ENCODE measurements around the gene WDR12. TPM values are rescaled to one million over a fixed set of nuclear protein-coding genes. Genes with fewer than 3 reads are reported as not detected.
"Not testable (repeated sequence)": the region's sequence is repeated elsewhere in the genome, so short reads cannot be mapped to it uniquely, and the experiment has no call there.

Gene WDR12
- polyA plus RNA-seq, 3 donors, result 4.1 to 14.6 (median 6.5) TPM

DNA sequence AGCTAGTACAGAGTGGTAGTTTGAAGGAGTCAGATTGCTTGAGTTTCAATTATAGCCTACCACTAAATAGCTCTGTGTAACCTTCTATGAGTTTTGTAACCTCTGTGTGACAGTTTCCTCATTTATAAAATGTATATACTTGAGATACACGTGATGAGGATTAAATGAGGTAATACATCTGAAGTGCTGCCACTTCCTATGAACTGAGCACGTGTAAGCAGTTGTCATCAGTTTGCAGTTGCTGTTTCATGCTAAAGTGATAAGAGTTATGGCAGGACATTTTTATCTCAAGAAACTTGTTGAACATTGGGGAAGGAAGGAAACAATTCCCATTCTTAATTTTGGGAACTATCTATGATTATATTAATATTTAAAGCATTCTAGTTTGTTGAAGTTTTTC lies 39.1 kb upstream of the WDR12 start:
- Mint-ChIP-seq H3K4me1 (peaks cover 5% of the 10 kb centered on the region), H3K4me3 (no peak overlapping the region), H3K27me3 (ENCODE audit: low read depth in 3 of 3) (no peaks in the 10 kb centered on the region), H3K9me3 (peaks cover 2 to 15% (median 4%) of the 10 kb centered on the region in 7 donors), H3K27ac (peak overlapping the region in 5 of 7 donors; percentile 15 to 65 (median 37)), H3K36me3 (peaks cover 17 to 25% of the 10 kb centered on the region in 2 donors)
- no peaks in the 10 kb centered on the region for H3K27me3 ChIP-seq (ENCODE audit: control insufficient read depth in 2 of 2, insufficient read depth in 2 of 2, low read length in 2 of 2)
- H3K9me3 ChIP-seq (replicated peaks in 1 of 2; ENCODE audit: control insufficient read depth in 1 of 2, insufficient read depth in 1 of 2, low read length in 2 of 2), result peaks cover 0 to 1% of the 10 kb centered on the region in 2 donors
- no peak overlapping the region for H3K4me2 ChIP-seq (replicated peaks; ENCODE audit: extremely low read depth, low read length, poor library complexity, severe bottlenecking)
- H3K4me1 ChIP-seq (ENCODE audit: control insufficient read depth in 1 of 2, insufficient read depth in 2 of 2, low read length in 2 of 2), result no peaks in the 10 kb centered on the region
- no peaks in the 10 kb centered on the region for H3K79me2 ChIP-seq (ENCODE audit: insufficient read depth, low read length)
- no peaks in the 10 kb centered on the region for H4K20me1 ChIP-seq (ENCODE audit: insufficient read depth, low read length)
- WGBS (ENCODE audit: insufficient coverage), result no CpG with 5 or more reads among the region's 2 CpGs
- peak; percentile 79 to 88 (median 87) for DNase-seq
- H3K27ac ChIP-seq (ENCODE audit: low read depth in 1 of 2, low read length in 2 of 2), result peak overlapping the region in 1 of 2 donors; percentile 20
- intact Hi-C loops (cut with micrococcal nuclease), result loop anchor here in 1 of 2 donors (5.0 kb wide), 1 partner anchor 38 kb away; the partner anchor contains the start of genes CARF and WDR12
- H3K9ac ChIP-seq (ENCODE audit: insufficient read depth, low read length, poor library complexity, severe bottlenecking), result no peak overlapping the region
- peaks cover 3 to 13% of the 10 kb centered on the region in 2 donors for H3K36me3 ChIP-seq (replicated peaks in 1 of 2; ENCODE audit: control insufficient read depth in 1 of 2, insufficient read depth in 2 of 2, low read length in 2 of 2)
- H2AFZ ChIP-seq (ENCODE audit: insufficient read depth, low read depth, low read length, poor library complexity, severe bottlenecking), result no peak overlapping the region
- H3K4me3 ChIP-seq (replicated peaks in 1 of 3; ENCODE audit: low read depth in 2 of 3, low read length in 3 of 3), result no peak overlapping the region
- TF ChIP-seq, protein P1, sequence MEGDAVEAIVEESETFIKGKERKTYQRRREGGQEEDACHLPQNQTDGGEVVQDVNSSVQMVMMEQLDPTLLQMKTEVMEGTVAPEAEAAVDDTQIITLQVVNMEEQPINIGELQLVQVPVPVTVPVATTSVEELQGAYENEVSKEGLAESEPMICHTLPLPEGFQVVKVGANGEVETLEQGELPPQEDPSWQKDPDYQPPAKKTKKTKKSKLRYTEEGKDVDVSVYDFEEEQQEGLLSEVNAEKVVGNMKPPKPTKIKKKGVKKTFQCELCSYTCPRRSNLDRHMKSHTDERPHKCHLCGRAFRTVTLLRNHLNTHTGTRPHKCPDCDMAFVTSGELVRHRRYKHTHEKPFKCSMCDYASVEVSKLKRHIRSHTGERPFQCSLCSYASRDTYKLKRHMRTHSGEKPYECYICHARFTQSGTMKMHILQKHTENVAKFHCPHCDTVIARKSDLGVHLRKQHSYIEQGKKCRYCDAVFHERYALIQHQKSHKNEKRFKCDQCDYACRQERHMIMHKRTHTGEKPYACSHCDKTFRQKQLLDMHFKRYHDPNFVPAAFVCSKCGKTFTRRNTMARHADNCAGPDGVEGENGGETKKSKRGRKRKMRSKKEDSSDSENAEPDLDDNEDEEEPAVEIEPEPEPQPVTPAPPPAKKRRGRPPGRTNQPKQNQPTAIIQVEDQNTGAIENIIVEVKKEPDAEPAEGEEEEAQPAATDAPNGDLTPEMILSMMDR (IDR thresholded peaks at IDR 0.05), result no peak

DNA sequence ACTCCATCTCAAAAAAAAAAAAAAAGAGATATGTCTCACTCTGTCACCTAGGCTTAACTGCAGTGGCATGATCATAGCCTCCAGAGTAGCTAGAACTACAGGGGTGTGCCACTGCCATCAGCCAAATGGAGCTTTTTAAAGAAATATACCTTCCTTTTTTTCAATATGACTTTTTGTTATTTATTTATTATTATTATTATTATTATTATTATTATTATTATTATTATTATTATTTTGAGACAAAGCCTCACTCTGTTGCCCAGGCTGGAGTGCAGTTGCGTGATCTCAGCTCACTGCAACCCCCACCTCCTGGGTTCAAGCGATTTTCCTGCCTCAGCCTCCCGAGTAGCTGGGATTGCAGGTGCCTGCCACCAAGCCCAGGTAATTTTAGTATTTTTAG lies 37.9 kb upstream of the WDR12 start:
- DNase-seq; H3K9ac ChIP-seq (ENCODE audit: insufficient read depth, low read length, poor library complexity, severe bottlenecking); H3K79me2 ChIP-seq (ENCODE audit: insufficient read depth, low read length); H3K9me3 ChIP-seq (replicated peaks in 1 of 2; ENCODE audit: control insufficient read depth in 1 of 2, insufficient read depth in 1 of 2, low read length in 2 of 2); H2AFZ ChIP-seq (ENCODE audit: insufficient read depth, low read depth, low read length, poor library complexity, severe bottlenecking); H3K4me3 ChIP-seq (replicated peaks in 1 of 3; ENCODE audit: low read depth in 2 of 3, low read length in 3 of 3); H3K27me3 Mint-ChIP-seq (ENCODE audit: low read depth in 3 of 3); intact Hi-C loops (cut with micrococcal nuclease); H3K27ac ChIP-seq (ENCODE audit: low read depth in 1 of 2, low read length in 2 of 2); H3K4me1 Mint-ChIP-seq; H4K20me1 ChIP-seq (ENCODE audit: insufficient read depth, low read length); H3K4me3 Mint-ChIP-seq; H3K4me2 ChIP-seq (replicated peaks; ENCODE audit: extremely low read depth, low read length, poor library complexity, severe bottlenecking); H3K27me3 ChIP-seq (ENCODE audit: control insufficient read depth in 2 of 2, insufficient read depth in 2 of 2, low read length in 2 of 2); H3K4me1 ChIP-seq (ENCODE audit: control insufficient read depth in 1 of 2, insufficient read depth in 2 of 2, low read length in 2 of 2): not testable (repeated sequence)
- H3K36me3 Mint-ChIP-seq, result peaks cover 25 to 32% of the 10 kb centered on the region in 2 donors
- H3K27ac Mint-ChIP-seq, result peak overlapping the region in 1 of 7 donors; percentile 74
- peaks cover 2 to 18% (median 9%) of the 10 kb centered on the region in 7 donors for H3K9me3 Mint-ChIP-seq
- no CpG with 5 or more reads among the region's 3 CpGs for WGBS (ENCODE audit: insufficient coverage)
- peaks cover 3 to 16% of the 10 kb centered on the region in 2 donors for H3K36me3 ChIP-seq (replicated peaks in 1 of 2; ENCODE audit: control insufficient read depth in 1 of 2, insufficient read depth in 2 of 2, low read length in 2 of 2)

All from CD14-positive monocyte (primary cell).